SU-DHL-6 (cell line): ENCODE results near the gene COL6A2.

ENCODE experiments used
- EZH2phosphoT487 ChIP-seq: fragments of 200-600 bp; sonication (generic), shearing (Covaris generic); conservative IDR thresholded peaks from 2 replicates; pipeline ENCODE4 v1.6.1; 2018; ENCODE audit warnings: mild to moderate bottlenecking, antibody characterized with exemption, low read length, moderate library complexity, mixed read lengths
- TF ChIP-seq, protein P1 (sequence below): fragments of 200-600 bp; sonication (generic); IDR thresholded peaks from one replicate; pipeline ENCODE4 v1.5.1; 2017; ENCODE audit warnings: antibody characterized with exemption, mild to moderate bottlenecking, low read length, moderate library complexity; ENCODE audit not compliant: insufficient read depth, poor library complexity, severe bottlenecking

DNA sequence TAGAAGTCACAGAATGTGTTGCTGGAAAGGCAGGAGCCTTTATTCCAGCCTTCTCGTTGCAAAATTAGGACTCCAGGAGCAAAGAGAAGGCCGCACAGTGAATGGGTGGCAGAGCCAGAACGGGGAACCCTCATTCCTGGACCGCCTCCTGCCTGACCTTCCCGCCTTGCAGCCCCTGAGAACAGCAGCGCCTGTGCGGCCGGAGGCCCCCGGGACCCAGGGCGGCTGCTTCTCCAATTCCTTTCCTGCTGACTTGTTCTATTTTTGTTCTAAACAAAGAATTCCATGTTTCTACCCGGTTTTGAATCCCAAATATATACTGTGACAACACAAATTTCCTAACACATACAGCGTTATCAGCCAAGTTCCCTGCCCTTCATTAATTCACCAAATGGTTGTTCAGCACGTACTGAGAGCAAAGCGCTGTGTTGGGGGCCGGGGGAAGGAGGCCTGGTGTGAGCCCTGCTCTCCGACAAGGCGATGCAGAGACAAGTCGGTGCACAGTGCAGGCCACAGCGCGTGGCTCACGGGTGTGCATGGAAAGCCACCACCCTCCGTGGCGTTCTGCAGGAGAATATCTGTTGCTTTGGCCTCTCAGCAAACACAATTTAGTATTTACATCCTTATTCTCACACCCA is 31.9 kb upstream of the COL6A2 start:
- TF ChIP-seq, protein P1, sequence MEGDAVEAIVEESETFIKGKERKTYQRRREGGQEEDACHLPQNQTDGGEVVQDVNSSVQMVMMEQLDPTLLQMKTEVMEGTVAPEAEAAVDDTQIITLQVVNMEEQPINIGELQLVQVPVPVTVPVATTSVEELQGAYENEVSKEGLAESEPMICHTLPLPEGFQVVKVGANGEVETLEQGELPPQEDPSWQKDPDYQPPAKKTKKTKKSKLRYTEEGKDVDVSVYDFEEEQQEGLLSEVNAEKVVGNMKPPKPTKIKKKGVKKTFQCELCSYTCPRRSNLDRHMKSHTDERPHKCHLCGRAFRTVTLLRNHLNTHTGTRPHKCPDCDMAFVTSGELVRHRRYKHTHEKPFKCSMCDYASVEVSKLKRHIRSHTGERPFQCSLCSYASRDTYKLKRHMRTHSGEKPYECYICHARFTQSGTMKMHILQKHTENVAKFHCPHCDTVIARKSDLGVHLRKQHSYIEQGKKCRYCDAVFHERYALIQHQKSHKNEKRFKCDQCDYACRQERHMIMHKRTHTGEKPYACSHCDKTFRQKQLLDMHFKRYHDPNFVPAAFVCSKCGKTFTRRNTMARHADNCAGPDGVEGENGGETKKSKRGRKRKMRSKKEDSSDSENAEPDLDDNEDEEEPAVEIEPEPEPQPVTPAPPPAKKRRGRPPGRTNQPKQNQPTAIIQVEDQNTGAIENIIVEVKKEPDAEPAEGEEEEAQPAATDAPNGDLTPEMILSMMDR, result no peak
- no peak for TF ChIP-seq EZH2phosphoT487
